PC-9 (cell line): ENCODE data around the gene UST. TPM values are rescaled to one million over a fixed set of nuclear protein-coding genes. Genes with fewer than 3 reads are reported as not detected.

Source experiments
- BruUV-seq: library from RNA; stranded (reverse); fragments of 400-500 nt; replicated peaks from 2 replicates; lab custom pipeline; 2021; lab: Mats Ljungman, UMichigan
- CTCF ChIA-PET: fragments of 300-600 bp; sonication (Branson Sonifier 250); formaldehyde crosslinking; loops from one replicate; lab custom pipeline; 2022; ENCODE audit warnings: antibody characterized with exemption; lab: Charles Lee
- POLR2A ChIA-PET: fragments of 300-600 bp; sonication (Branson Sonifier 250); formaldehyde crosslinking; loops from one replicate; lab custom pipeline; 2022; ENCODE audit warnings: antibody characterized with exemption; ENCODE audit not compliant: unreplicated experiment; lab: Charles Lee
- DNase-seq, 2 experiments: peaks; one replicate each; pipeline versions ENCODE4 v3.0.0 to v3.0.0-alpha.2; 2015 to 2022; ENCODE audit warnings: mixed read lengths in 1 of 2
- H2AFZ ChIP-seq: fragments of 200-600 bp; sonication (generic); 2 replicates; pipeline ENCODE4 v1.8.1; 2017; ENCODE audit warnings: antibody characterized with exemption
- H3F3A ChIP-seq: fragments of 200-600 bp; sonication (generic); 2 replicates; pipeline ENCODE4 v1.8.1; 2017; ENCODE audit warnings: antibody characterized with exemption, mild to moderate bottlenecking, low read depth; ENCODE audit not compliant: insufficient read depth
- H3K27ac ChIP-seq: fragments of 200-600 bp; sonication (generic); 2 replicates; pipeline ENCODE4 v1.6.1; 2016; ENCODE audit warnings: mixed run types
- H3K27me3 ChIP-seq: fragments of 200-600 bp; sonication (generic); 2 replicates; pipeline ENCODE4 v1.6.1; 2016; ENCODE audit warnings: low read depth, mixed run types; ENCODE audit not compliant: insufficient read depth
- H3K36me3 ChIP-seq: fragments of 200-600 bp; sonication (generic); 2 replicates; pipeline ENCODE4 v1.6.1; 2016; ENCODE audit warnings: low read depth, mixed run types
- H3K4me1 ChIP-seq: fragments of 200-600 bp; sonication (generic); replicated peaks from 2 replicates; pipeline ENCODE4 v1.6.1; 2016; ENCODE audit warnings: mixed run types; ENCODE audit not compliant: insufficient read depth
- H3K4me2 ChIP-seq: fragments of 200-600 bp; sonication (generic); 2 replicates; pipeline ENCODE4 v1.6.1; 2017; ENCODE audit warnings: mixed run types
- H3K4me3 ChIP-seq: fragments of 200-600 bp; sonication (generic); 2 replicates; pipeline ENCODE4 v1.6.1; 2016; ENCODE audit warnings: mixed run types
- H3K79me2 ChIP-seq: fragments of 200-600 bp; sonication (generic); 2 replicates; pipeline ENCODE4 v1.6.1; 2017; ENCODE audit warnings: low read depth, mixed run types
- H3K9me2 ChIP-seq: fragments of 200-600 bp; sonication (generic); 2 replicates; pipeline ENCODE4 v1.8.1; 2017; ENCODE audit warnings: mild to moderate bottlenecking; ENCODE audit not compliant: insufficient read depth
- H3K9me3 ChIP-seq: fragments of 200-600 bp; sonication (generic); 2 replicates; pipeline ENCODE4 v1.8.1; 2016; ENCODE audit warnings: low read depth; ENCODE audit not compliant: insufficient read depth
- H4K20me1 ChIP-seq: fragments of 200-600 bp; sonication (generic); 2 replicates; pipeline ENCODE4 v1.8.1; 2017; ENCODE audit not compliant: insufficient read depth
- CTCF ChIP-seq: fragments of 200-600 bp; sonication (generic); conservative IDR thresholded peaks from 2 replicates; pipeline ENCODE4 v1.6.1; 2017; ENCODE audit warnings: mixed run types, antibody characterized with exemption, mild to moderate bottlenecking, moderate library complexity
- EZH2 ChIP-seq: fragments of 200-600 bp; sonication (generic); IDR thresholded peaks from 2 replicates; pipeline ENCODE4 v1.8.0; 2017; ENCODE audit warnings: antibody characterized with exemption, low read depth
- intact Hi-C: fragments of 100-400 bp; cut with micrococcal nuclease; formaldehyde crosslinking; loops from one replicate; pipeline ENCODE4 v1.10.0; 2022; ENCODE audit not compliant: unreplicated experiment
- total RNA-seq: library from RNA; stranded (reverse); gene quantifications from 2 replicates; pipeline ENCODE4 v1.2.3, GENCODE V29; 2021

UST gene
- total RNA-seq, 1 experiment from 2014 or later = 4.2 TPM

GRCh38 chr6:148739822-148740128 is 7.1 kb upstream of the UST start:
- H3K9me3 ChIP-seq = no peaks in the 10 kb centered on the region
- intact Hi-C loops = no loop called here
- H2AFZ ChIP-seq = no peak overlapping the region
- H3K4me1 ChIP-seq = no peaks in the 10 kb centered on the region
- TF ChIP-seq EZH2 = no peak
- TF ChIP-seq CTCF = no peak
- no peak for DNase-seq
- no peak overlapping the region for H3K4me3 ChIP-seq
- BruUV-seq = no TSS peak
- no peaks in the 10 kb centered on the region for H3K27me3 ChIP-seq
- ChIA-PET CTCF (no interaction called here), POLR2A (no interaction called here)
- no peak overlapping the region for H3K27ac ChIP-seq
- no peaks in the 10 kb centered on the region for H3K79me2 ChIP-seq
- no peaks in the 10 kb centered on the region for H3F3A ChIP-seq
- H3K4me2 ChIP-seq = no peak overlapping the region
- no peaks in the 10 kb centered on the region for H3K9me2 ChIP-seq
- no peaks in the 10 kb centered on the region for H3K36me3 ChIP-seq
- H4K20me1 ChIP-seq = no peaks in the 10 kb centered on the region

- POLR2A ChIA-PET = no interaction called here
- H2AFZ ChIP-seq = no peak overlapping the region
- TF ChIP-seq CTCF (no peak), EZH2 (no peak)
Observed at GRCh38 chr6:148743476-148743875, 3.4 kb upstream of the UST start.

GRCh38 chr6:148745926-148746325 is 904 bp upstream of the UST start:
- Histone ChIP-seq H3K27ac (no peak overlapping the region), H3K4me2 (peak overlapping the region; percentile 89), H4K20me1 (no peaks in the 10 kb centered on the region), H3K79me2 (no peaks in the 10 kb centered on the region), H3K4me3 (peak overlapping the region; percentile 82), H3F3A (no peaks in the 10 kb centered on the region), H3K36me3 (no peaks in the 10 kb centered on the region), H3K4me1 (peaks cover 8% of the 10 kb centered on the region), H3K27me3 (no peaks in the 10 kb centered on the region), H3K9me2 (no peaks in the 10 kb centered on the region), H2AFZ (peak overlapping the region; percentile 91), H3K9me3 (no peaks in the 10 kb centered on the region)
- peak in 1 of 2 experiments; percentile 39 for DNase-seq
- ChIA-PET CTCF (interaction anchor here (0.6 kb wide), 1 partner anchor 30 kb away, joined by 3 read pairs; no protein-coding TSS in a partner anchor), POLR2A (no interaction called here)
- no peak for TF ChIP-seq EZH2
- no peak for TF ChIP-seq CTCF
- intact Hi-C loops = loop anchor here (1.0 to 5.0 kb wide), 4 partner anchors 91 to 281 kb away; no protein-coding TSS in a partner anchor
- no TSS peak for BruUV-seq

More at GRCh38 chr6:148743476-148743875, 3.4 kb upstream of the UST start:
- Histone ChIP-seq H3F3A (no peaks in the 10 kb centered on the region), H3K27me3 (no peaks in the 10 kb centered on the region), H3K4me1 (peaks cover 8% of the 10 kb centered on the region), H4K20me1 (no peaks in the 10 kb centered on the region), H3K9me3 (no peaks in the 10 kb centered on the region), H3K27ac (no peak overlapping the region), H3K79me2 (no peaks in the 10 kb centered on the region), H3K4me3 (no peak overlapping the region), H3K4me2 (no peak overlapping the region), H3K9me2 (no peaks in the 10 kb centered on the region), H3K36me3 (no peaks in the 10 kb centered on the region)
- CTCF ChIA-PET = no interaction called here
- no peak for DNase-seq
- BruUV-seq = no TSS peak
- intact Hi-C loops = no loop called here
